Measurements from ENCODE around the gene CRAMP1. TPM values are rescaled to one million over a fixed set of nuclear protein-coding genes. Genes with fewer than 3 reads are reported as not detected.
"Not testable (repeated sequence)": the region's sequence is repeated elsewhere in the genome, so short reads cannot be mapped to it uniquely, and the experiment has no call there.

Gene CRAMP1
- total RNA-seq, 1 donor from 2014 or later: 12.7 TPM

- no peak overlapping the region for H3K27ac ChIP-seq
- H3K9me3 ChIP-seq: no peaks in the 10 kb centered on the region
- no peak overlapping the region for H3K4me3 ChIP-seq
- intact Hi-C loops (cut with DNase I): no loop called here
- H3K4me1 ChIP-seq: peaks cover 0 to 5% of the 10 kb centered on the region in 2 donors
- no peak for TF ChIP-seq CTCF (IDR thresholded peaks at IDR 0.05)
- H3K27me3 ChIP-seq: no peaks in the 10 kb centered on the region
- DNase-seq (ENCODE audit: low spot score in 2 of 2): no peak
- peaks cover 3 to 45% of the 10 kb centered on the region in 2 donors for H3K36me3 ChIP-seq
Observed at GRCh38 chr16:1700246-1700645, 88.1 kb downstream of the CRAMP1 start.

- peaks cover 3 to 45% of the 10 kb centered on the region in 2 donors for H3K36me3 ChIP-seq
- peaks cover 0 to 5% of the 10 kb centered on the region in 2 donors for H3K4me1 ChIP-seq
- H3K27me3 ChIP-seq: no peaks in the 10 kb centered on the region
- H3K27ac ChIP-seq: no peak overlapping the region
- no peak for DNase-seq (ENCODE audit: low spot score in 2 of 2)
- no peak for TF ChIP-seq CTCF (IDR thresholded peaks at IDR 0.05)
- H3K4me3 ChIP-seq: no peak overlapping the region
- intact Hi-C loops (cut with DNase I): no loop called here
- H3K9me3 ChIP-seq: no peaks in the 10 kb centered on the region
Observed at GRCh38 chr16:1701216-1701878, 89.2 kb downstream of the CRAMP1 start.

DNA sequence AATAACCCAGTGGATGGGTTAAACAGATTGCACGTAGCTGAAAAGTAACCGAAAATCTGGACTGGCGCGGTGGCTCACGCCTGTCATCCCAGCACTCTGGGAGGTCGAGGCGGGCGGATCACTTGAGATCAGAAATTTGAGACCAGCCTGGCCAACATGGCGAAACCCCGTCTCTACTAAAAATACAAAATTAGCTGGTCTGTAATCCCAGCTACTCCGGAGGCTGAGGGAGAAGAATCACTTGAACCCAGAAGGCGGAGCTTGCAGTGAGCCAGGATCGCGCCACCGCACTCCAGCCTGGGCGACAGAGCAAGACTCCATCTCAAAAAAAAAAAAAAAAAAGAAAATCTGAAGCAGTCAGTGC is 93.1 kb downstream of the CRAMP1 start:
- not testable (repeated sequence) for DNase-seq (ENCODE audit: low spot score in 2 of 2); H3K9me3 ChIP-seq; H3K27me3 ChIP-seq
- Histone ChIP-seq H3K27ac (peak overlapping the region; percentile 85 to 95), H3K36me3 (peaks cover 0 to 13% of the 10 kb centered on the region in 2 donors), H3K4me1 (peaks cover 0 to 22% of the 10 kb centered on the region in 2 donors), H3K4me3 (peak overlapping the region; percentile 70 to 89)
- intact Hi-C loops (cut with DNase I): loop anchor here (5.0 kb wide), 1 partner anchor 283 kb away; the partner anchor contains the start of gene UQCC4

DNA sequence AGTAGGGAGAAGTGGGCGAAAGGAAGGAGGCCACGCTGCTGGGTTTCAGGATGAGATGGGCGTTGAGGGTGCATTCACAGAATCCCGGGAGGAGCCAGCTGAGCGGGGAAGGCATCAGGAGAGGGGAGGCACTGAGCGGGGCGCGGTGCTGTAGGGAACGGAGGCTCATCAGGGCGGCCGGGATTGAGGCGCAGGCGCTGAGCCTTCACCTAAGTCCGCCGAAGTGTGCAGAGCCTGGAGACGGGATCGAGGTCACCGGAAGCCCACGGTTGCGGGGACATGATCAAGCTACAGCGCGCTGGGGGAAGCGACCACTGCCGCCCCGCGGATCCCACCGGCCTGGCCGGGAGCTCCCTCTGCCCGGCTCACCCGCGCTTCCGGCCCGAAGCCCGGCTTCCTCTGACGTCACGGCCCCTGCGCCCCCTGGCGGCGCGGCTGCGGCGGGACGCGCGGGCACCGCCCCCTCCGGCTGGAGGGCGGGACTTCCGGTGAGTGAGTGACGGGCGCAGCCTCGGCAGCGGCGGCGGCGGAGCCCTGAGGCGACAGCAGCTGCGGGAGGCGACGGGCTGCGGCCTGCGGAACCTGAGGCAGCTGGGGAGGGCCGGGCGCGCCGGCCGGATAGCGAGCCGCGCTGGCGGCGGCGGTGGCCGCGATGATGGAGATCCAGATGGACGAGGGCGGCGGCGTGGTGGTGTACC is 93.7 kb downstream of the CRAMP1 start, which contains the start of gene MAPK8IP3:
MAPK8IP3 (plus strand) TSS at position 508 of the 698 bp plus-strand sequence; CDS start at position 653, 145 bp downstream.
- intact Hi-C loops (cut with DNase I): loop anchor here (1.0 to 5.0 kb wide), 6 partner anchors 28 to 284 kb away; partner anchors contain the start of genes HAGH, JPT2, NUBP2 and SPSB3
- no peaks in the 10 kb centered on the region for H3K9me3 ChIP-seq
- DNase-seq (ENCODE audit: low spot score in 2 of 2): peak; percentile 54 to 94
- peaks cover 0 to 22% of the 10 kb centered on the region in 2 donors for H3K4me1 ChIP-seq
- peak within 1 kb of the TSS; percentile 85 to 95 for H3K27ac ChIP-seq
- peaks cover 0 to 8% of the 10 kb centered on the region in 2 donors for H3K36me3 ChIP-seq
- no peaks in the 10 kb centered on the region for H3K27me3 ChIP-seq
- peak; percentile 64 to 100 (median 76) for TF ChIP-seq CTCF (IDR thresholded peaks at IDR 0.05)
- H3K4me3 ChIP-seq: peak within 1 kb of the TSS; percentile 70 to 89

DNA sequence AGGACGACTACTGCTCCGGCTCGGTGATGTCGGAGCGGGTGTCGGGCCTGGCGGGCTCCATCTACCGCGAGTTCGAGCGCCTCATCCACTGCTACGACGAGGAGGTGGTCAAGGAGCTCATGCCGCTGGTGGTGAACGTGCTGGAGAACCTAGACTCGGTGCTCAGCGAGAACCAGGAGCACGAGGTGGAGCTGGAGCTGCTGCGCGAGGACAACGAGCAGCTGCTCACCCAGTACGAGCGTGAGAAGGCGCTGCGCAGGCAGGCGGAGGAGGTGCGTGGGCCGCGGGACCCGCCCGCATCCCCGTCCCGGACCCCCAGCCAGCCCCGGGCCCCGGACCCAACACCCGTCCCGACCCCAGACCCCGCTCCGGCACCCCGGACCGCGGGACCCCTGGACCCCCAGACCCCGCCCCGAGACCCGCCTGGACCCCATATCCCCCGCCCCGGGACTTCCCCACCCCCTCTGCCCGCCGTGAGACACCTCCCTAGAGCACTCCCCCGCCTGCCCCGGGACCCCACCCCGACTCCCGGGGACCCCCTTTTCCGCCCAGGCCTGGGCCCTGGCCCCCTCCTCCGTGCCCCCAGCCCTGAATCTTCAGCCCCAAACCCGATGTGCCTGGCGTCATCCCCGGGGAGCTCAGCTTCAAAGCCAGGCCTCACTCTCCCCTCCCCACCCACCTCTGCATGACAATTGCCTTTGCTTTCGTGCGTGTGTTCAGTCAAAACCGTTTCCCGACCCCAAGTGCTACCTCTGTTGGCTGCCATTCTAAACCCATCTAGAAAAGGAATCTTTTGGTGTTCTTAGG is 94.4 kb downstream of the CRAMP1 start:
- Histone ChIP-seq H3K27ac (peak overlapping the region; percentile 85 to 95), H3K4me3 (peak overlapping the region; percentile 70 to 89), H3K4me1 (peaks cover 0 to 22% of the 10 kb centered on the region in 2 donors), H3K27me3 (no peaks in the 10 kb centered on the region), H3K9me3 (no peaks in the 10 kb centered on the region), H3K36me3 (peaks cover 0 to 5% of the 10 kb centered on the region in 2 donors)
- DNase-seq (ENCODE audit: low spot score in 2 of 2): no peak
- intact Hi-C loops (cut with DNase I): loop anchor here (1.0 to 5.0 kb wide), 6 partner anchors 28 to 284 kb away; partner anchors contain the start of genes HAGH, JPT2, NUBP2 and SPSB3
- TF ChIP-seq CTCF (IDR thresholded peaks at IDR 0.05): no peak
